Progenitor cell of endocrine pancreas (in vitro differentiated cells): ENCODE results near the gene GFM1. TPM values are rescaled to one million over a fixed set of nuclear protein-coding genes. Genes with fewer than 3 reads are reported as not detected.

ENCODE experiments used
- DNase-seq: peaks from one replicate; pipeline ENCODE4 v3.0.0; 2021; ENCODE audit warnings: low spot score; ENCODE audit not compliant: unreplicated experiment
- H3K27ac Mint-ChIP-seq: 2 replicates; pipeline ENCODE4 v1.8.0; 2021; ENCODE audit warnings: mild to moderate bottlenecking, moderate library complexity, mixed read lengths
- H3K27me3 Mint-ChIP-seq: 2 replicates; pipeline ENCODE4 v1.8.0; 2021; ENCODE audit warnings: mixed read lengths
- H3K36me3 Mint-ChIP-seq: 2 replicates; pipeline ENCODE4 v1.8.0; 2022; ENCODE audit warnings: mixed read lengths; ENCODE audit not compliant: insufficient read depth
- H3K4me1 Mint-ChIP-seq: 2 replicates; pipeline ENCODE4 v1.8.0; 2021; ENCODE audit warnings: low read depth, mixed read lengths
- H3K4me3 Mint-ChIP-seq: 2 replicates; pipeline ENCODE4 v1.8.0; 2021; ENCODE audit warnings: low read depth, mild to moderate bottlenecking, moderate library complexity, mixed read lengths
- H3K9me3 Mint-ChIP-seq: 2 replicates; pipeline ENCODE4 v1.8.0; 2021; ENCODE audit warnings: low read depth, mixed read lengths
- total RNA-seq: library from RNA; stranded (reverse); gene quantifications from 2 replicates; pipeline ENCODE4 v1.2.1, GENCODE V29; 2021
- TF ChIP-seq, protein P1 (sequence below): fragments of 200-600 bp; sonication (generic); IDR thresholded peaks from one replicate; pipeline ENCODE4 v1.5.0; 2021; ENCODE audit warnings: antibody characterized with exemption, mild to moderate bottlenecking; ENCODE audit not compliant: unreplicated experiment

The GFM1 gene
- total RNA-seq, 1 donor from 2014 or later, result 33.2 TPM

- no peak overlapping the region for H3K4me3 Mint-ChIP-seq
- no peaks in the 10 kb centered on the region for H3K27me3 Mint-ChIP-seq
- TF ChIP-seq, protein P1, sequence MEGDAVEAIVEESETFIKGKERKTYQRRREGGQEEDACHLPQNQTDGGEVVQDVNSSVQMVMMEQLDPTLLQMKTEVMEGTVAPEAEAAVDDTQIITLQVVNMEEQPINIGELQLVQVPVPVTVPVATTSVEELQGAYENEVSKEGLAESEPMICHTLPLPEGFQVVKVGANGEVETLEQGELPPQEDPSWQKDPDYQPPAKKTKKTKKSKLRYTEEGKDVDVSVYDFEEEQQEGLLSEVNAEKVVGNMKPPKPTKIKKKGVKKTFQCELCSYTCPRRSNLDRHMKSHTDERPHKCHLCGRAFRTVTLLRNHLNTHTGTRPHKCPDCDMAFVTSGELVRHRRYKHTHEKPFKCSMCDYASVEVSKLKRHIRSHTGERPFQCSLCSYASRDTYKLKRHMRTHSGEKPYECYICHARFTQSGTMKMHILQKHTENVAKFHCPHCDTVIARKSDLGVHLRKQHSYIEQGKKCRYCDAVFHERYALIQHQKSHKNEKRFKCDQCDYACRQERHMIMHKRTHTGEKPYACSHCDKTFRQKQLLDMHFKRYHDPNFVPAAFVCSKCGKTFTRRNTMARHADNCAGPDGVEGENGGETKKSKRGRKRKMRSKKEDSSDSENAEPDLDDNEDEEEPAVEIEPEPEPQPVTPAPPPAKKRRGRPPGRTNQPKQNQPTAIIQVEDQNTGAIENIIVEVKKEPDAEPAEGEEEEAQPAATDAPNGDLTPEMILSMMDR, result no peak
- H3K36me3 Mint-ChIP-seq, result peaks cover 4% of the 10 kb centered on the region
- peaks cover 3% of the 10 kb centered on the region for H3K4me1 Mint-ChIP-seq
- no peak for DNase-seq
- H3K9me3 Mint-ChIP-seq, result no peaks in the 10 kb centered on the region
- H3K27ac Mint-ChIP-seq, result no peak overlapping the region
These were observed 79.7 kb downstream of the GFM1 start for GRCh38 chr3:158723991-158724390.

GRCh38 chr3:158725348-158726011 lies 81.2 kb downstream of the GFM1 start:
- Mint-ChIP-seq H3K4me1 (peaks cover 3% of the 10 kb centered on the region), H3K9me3 (no peaks in the 10 kb centered on the region), H3K27ac (no peak overlapping the region), H3K4me3 (no peak overlapping the region), H3K27me3 (no peaks in the 10 kb centered on the region), H3K36me3 (peaks cover 4% of the 10 kb centered on the region)
- TF ChIP-seq, protein P1, result no peak
- no peak for DNase-seq

- peak; percentile 16 for DNase-seq
- no peaks in the 10 kb centered on the region for H3K9me3 Mint-ChIP-seq
- TF ChIP-seq, protein P1, result peak; percentile 83
- H3K27me3 Mint-ChIP-seq, result no peaks in the 10 kb centered on the region
- H3K36me3 Mint-ChIP-seq, result peaks cover 3% of the 10 kb centered on the region
- no peak overlapping the region for H3K4me3 Mint-ChIP-seq
- peaks cover 4% of the 10 kb centered on the region for H3K4me1 Mint-ChIP-seq
- no peak overlapping the region for H3K27ac Mint-ChIP-seq
These were observed 83.1 kb downstream of the GFM1 start for GRCh38 chr3:158727206-158728060.

- H3K36me3 Mint-ChIP-seq, result peaks cover under 1% of the 10 kb centered on the region
- H3K27me3 Mint-ChIP-seq, result no peaks in the 10 kb centered on the region
- TF ChIP-seq, protein P1, result peak; percentile 4
- H3K4me3 Mint-ChIP-seq, result no peak overlapping the region
- H3K4me1 Mint-ChIP-seq, result peaks cover 3% of the 10 kb centered on the region
- no peak overlapping the region for H3K27ac Mint-ChIP-seq
- no peaks in the 10 kb centered on the region for H3K9me3 Mint-ChIP-seq
- no peak for DNase-seq
These were observed 83.7 kb downstream of the GFM1 start for GRCh38 chr3:158728061-158728377.

DNA sequence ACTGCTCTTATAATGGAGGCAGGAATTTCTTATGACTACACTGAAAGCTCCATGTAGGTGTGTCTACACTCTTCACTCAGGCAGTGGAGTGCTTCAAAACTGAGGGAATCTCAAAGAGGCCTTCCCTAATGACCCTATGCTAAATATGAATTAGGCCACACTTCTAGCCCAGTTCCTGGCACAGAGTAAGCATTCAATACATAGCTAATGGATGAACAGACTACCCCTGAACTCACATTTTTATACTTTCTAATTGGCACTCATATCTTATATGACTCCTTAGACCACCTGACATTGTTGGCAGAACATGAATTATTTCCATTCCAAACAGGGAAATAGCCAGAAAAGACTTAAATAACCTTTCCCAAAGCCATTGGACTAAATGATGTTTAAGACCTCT lies 84.5 kb downstream of the GFM1 start:
- DNase-seq, result no peak
- peaks cover 3% of the 10 kb centered on the region for H3K4me1 Mint-ChIP-seq

More for the DNA sequence above, 84.5 kb downstream of the GFM1 start:
- Mint-ChIP-seq H3K4me3 (no peak overlapping the region), H3K9me3 (no peaks in the 10 kb centered on the region), H3K27me3 (no peaks in the 10 kb centered on the region), H3K27ac (no peak overlapping the region), H3K36me3 (no peaks in the 10 kb centered on the region)
- TF ChIP-seq, protein P1, result no peak
